Prostate gland (tissue), 2 donors: ENCODE measurements around the gene ABHD16A. TPM values are rescaled to one million over a fixed set of nuclear protein-coding genes. Genes with fewer than 3 reads are reported as not detected.

ENCODE experiments used
- DNase-seq: peaks from one replicate; pipeline ENCODE4 v3.0.0-alpha.2; 2019; ENCODE audit warnings: low spot score
- H3K27ac ChIP-seq, 2 donors: fragments of 200-600 bp; sonication (generic); 2 replicates each; pipeline ENCODE4 v1.5.1; 2017 to 2019
- H3K27me3 ChIP-seq: fragments of 200-600 bp; sonication (generic); replicated peaks from 2 replicates; pipeline ENCODE4 v1.5.1; 2019; ENCODE audit not compliant: insufficient read depth
- H3K36me3 ChIP-seq, 2 donors: fragments of 200-600 bp; sonication (generic); 1 replicate in 1 of 2; 2 replicates in 1 of 2; pipeline versions ENCODE4 v1.5.1 to v1.8.1; 2017 to 2019
- H3K4me1 ChIP-seq: fragments of 200-600 bp; sonication (generic); replicated peaks from 2 replicates; pipeline ENCODE4 v1.5.1; 2019
- H3K4me3 ChIP-seq, 2 donors: fragments of 200-600 bp; sonication (generic); 2 replicates each; pipeline ENCODE4 v1.5.1; 2017 to 2019
- H3K9me3 ChIP-seq: fragments of 200-600 bp; sonication (generic); 2 replicates; pipeline ENCODE4 v1.5.1; 2017
- CTCF ChIP-seq, 4 experiments: fragments of 200-600 bp in 2 of 4; fragments of 450-650 bp in 2 of 4; sonication (generic) in 2 of 4; IDR thresholded peaks; 1 replicate in 3 of 4; 2 replicates in 1 of 4; pipeline ENCODE4 v1.5.1; 2016 to 2019; ENCODE audit warnings: antibody characterized with exemption in 4 of 4, mild to moderate bottlenecking in 2 of 4, moderate library complexity in 2 of 4
- POLR2A ChIP-seq: fragments of 450-650 bp; IDR thresholded peaks from one replicate; pipeline ENCODE4 v1.6.1; 2016; ENCODE audit warnings: antibody characterized with exemption, mild to moderate bottlenecking
- POLR2AphosphoS5 ChIP-seq: sonication (generic); formaldehyde crosslinking; IDR thresholded peaks from one replicate; pipeline ENCODE4 v1.6.1; 2017; ENCODE audit warnings: antibody characterized with exemption
- WGBS: methylation state at CpG from one replicate; pipeline ENCODE4 v1.1.5; 2018; 5-methylcytosine and 5-hydroxymethylcytosine counted together
- intact Hi-C: fragments of 100-400 bp; cut with DNase I; formaldehyde crosslinking; loops from one replicate; pipeline ENCODE4 v1.14.2; 2022
- total RNA-seq, 2 donors: library from RNA; depleted of rRNA; stranded (reverse); fragments of >200 nt; gene quantifications; one replicate each; pipeline ENCODE4 v1.1.0, GENCODE V29; 2016

ABHD16A gene
- total RNA-seq, 2 donors from 2014 or later = 78.1 to 83.6 TPM

GRCh38 chr6:31683591-31683990, 19.5 kb downstream of the ABHD16A start:
- no peaks in the 10 kb centered on the region for H3K27me3 ChIP-seq
- H3K36me3 ChIP-seq = peaks cover 0 to 17% of the 10 kb centered on the region in 2 donors
- WGBS = 65% methylated on average over 13 of the region's 13 CpGs
- intact Hi-C loops = loop anchor here (5.0 kb wide), 4 partner anchors 44 to 264 kb away; partner anchors contain the start of genes CFB and DDAH2
- H3K27ac ChIP-seq = no peak overlapping the region
- H3K4me1 ChIP-seq = peaks cover 4% of the 10 kb centered on the region
- no peak for DNase-seq
- no peaks in the 10 kb centered on the region for H3K9me3 ChIP-seq
- TF ChIP-seq CTCF (IDR thresholded peaks at IDR 0.05) = no peak
- TF ChIP-seq POLR2AphosphoS5 = no peak
- TF ChIP-seq POLR2A = no peak
- H3K4me3 ChIP-seq = no peak overlapping the region

DNA sequence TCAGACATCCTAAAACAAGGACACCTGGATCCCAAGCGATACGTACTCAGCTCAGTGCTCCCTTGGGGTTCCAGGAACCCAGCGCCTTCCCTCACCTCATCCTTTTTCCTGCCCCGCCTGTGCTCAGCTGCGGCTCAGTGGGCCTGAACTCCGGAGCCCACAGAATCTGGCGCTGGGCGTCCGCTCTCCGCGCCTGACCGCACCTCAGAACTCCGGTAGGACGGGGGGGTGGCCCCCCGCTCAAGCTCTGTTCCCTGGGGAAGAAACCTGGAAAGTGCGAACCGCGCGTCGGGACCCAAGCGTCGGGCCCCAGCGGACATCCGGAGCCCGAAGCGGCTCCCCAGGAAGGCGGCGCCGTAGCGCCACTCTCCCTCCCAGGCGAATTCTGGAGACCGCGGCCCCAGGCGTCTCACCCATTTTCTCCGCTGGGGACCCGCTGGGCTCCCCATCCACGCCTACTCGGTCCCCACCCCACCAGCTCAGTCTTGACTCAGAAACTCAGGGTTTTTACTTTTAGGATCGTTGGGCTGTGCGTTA, 21.9 kb downstream of the ABHD16A start:
- H3K4me3 ChIP-seq = peak overlapping the region; percentile 36 to 46
- peak; percentile 41 for DNase-seq
- no peak for TF ChIP-seq POLR2AphosphoS5
- TF ChIP-seq CTCF (IDR thresholded peaks at IDR 0.05) = peak in 3 of 4 experiments; percentile 22 to 51 (median 48)
- TF ChIP-seq POLR2A = peak; percentile 9
- no peaks in the 10 kb centered on the region for H3K9me3 ChIP-seq
- H3K36me3 ChIP-seq = no peaks in the 10 kb centered on the region
- WGBS = under 1% methylated on average over 33 of the region's 40 CpGs
- H3K4me1 ChIP-seq = peaks cover 4% of the 10 kb centered on the region
- intact Hi-C loops = loop anchor here (5.0 kb wide), 4 partner anchors 46 to 266 kb away; partner anchors contain the start of genes CFB and DDAH2
- H3K27ac ChIP-seq = peak overlapping the region; percentile 95
- H3K27me3 ChIP-seq = no peaks in the 10 kb centered on the region

- WGBS = 11% methylated on average over 17 of the region's 17 CpGs
- Histone ChIP-seq H3K27ac (peak within 1 kb of the TSS; percentile 95), H3K36me3 (no peaks in the 10 kb centered on the region), H3K4me3 (peak within 1 kb of the TSS; percentile 36 to 46), H3K27me3 (no peaks in the 10 kb centered on the region), H3K9me3 (no peaks in the 10 kb centered on the region), H3K4me1 (peaks cover 4% of the 10 kb centered on the region)
- DNase-seq = peak; percentile 87
- intact Hi-C loops = loop anchor here (5.0 kb wide), 4 partner anchors 47 to 267 kb away; partner anchors contain the start of genes CFB and DDAH2
- peak; percentile 63 to 94 (median 79) for TF ChIP-seq CTCF (IDR thresholded peaks at IDR 0.05)
- no peak for TF ChIP-seq POLR2A
- TF ChIP-seq POLR2AphosphoS5 = peak; percentile 88
These were observed 22.6 kb downstream of the ABHD16A start, which contains the start of gene LY6G5C for GRCh38 chr6:31680226-31681134. TSS of gene LY6G5C (minus strand) at chr6:31681067. CDS start at chr6:31680373, 694 bp downstream.

- Histone ChIP-seq H3K27me3 (no peaks in the 10 kb centered on the region), H3K27ac (no peak overlapping the region), H3K9me3 (no peaks in the 10 kb centered on the region), H3K36me3 (no peaks in the 10 kb centered on the region), H3K4me1 (peaks cover 4% of the 10 kb centered on the region), H3K4me3 (no peak overlapping the region)
- intact Hi-C loops = no loop called here
- TF ChIP-seq POLR2A = no peak
- TF ChIP-seq POLR2AphosphoS5 = no peak
- TF ChIP-seq CTCF (IDR thresholded peaks at IDR 0.05) = no peak
- 71% methylated on average over 8 of the region's 8 CpGs for WGBS
- DNase-seq = no peak
These were observed 25.2 kb downstream of the ABHD16A start for GRCh38 chr6:31677955-31678354.
